H1 (cell line): Measurements from ENCODE around the gene COL28A1. TPM values are rescaled to one million over a fixed set of nuclear protein-coding genes. Genes with fewer than 3 reads are reported as not detected.

Experiments
- CTCF ChIA-PET: fragments of 300-600 bp; sonication (Branson Sonifier 250); formaldehyde crosslinking; loops from one replicate; lab custom pipeline; 2021; ENCODE audit not compliant: partially characterized antibody; lab: Charles Lee
- POLR2A ChIA-PET: fragments of 300-600 bp; sonication (Branson Sonifier 250); formaldehyde crosslinking; loops from one replicate; lab custom pipeline; 2021; ENCODE audit warnings: inconsistent platforms; ENCODE audit not compliant: partially characterized antibody; lab: Charles Lee
- DNase-seq, 2 experiments: peaks; one replicate each; pipeline versions ENCODE4 v3.0.0 to v3.0.0-alpha.2; 2010 to 2022; ENCODE audit warnings: low spot score in 2 of 2, low read depth in 1 of 2, mixed read lengths in 1 of 2
- FAIRE-seq: peaks from 2 replicates; lab custom pipeline; 2011; peaks lifted over from hg19 to GRCh38; lab: Jason Lieb, UNC
- H2AFZ ChIP-seq: 2 replicates; pipeline ENCODE4 v1.8.1; 2012; ENCODE audit warnings: low read length, inconsistent platforms
- H2AK5ac ChIP-seq: 2 replicates; pipeline ENCODE4 v1.6.1; 2013; ENCODE audit warnings: low read depth, low read length
- H2BK120ac ChIP-seq: replicated peaks from 2 replicates; pipeline ENCODE3; 2013; ENCODE audit warnings: low read depth, low read length, inconsistent platforms
- H2BK12ac ChIP-seq: 2 replicates; pipeline ENCODE4 v1.6.1; 2013; ENCODE audit warnings: low read depth, low read length
- H2BK15ac ChIP-seq: 2 replicates; pipeline ENCODE4 v1.6.1; 2013; ENCODE audit warnings: low read length
- H2BK20ac ChIP-seq: 2 replicates; pipeline ENCODE4 v1.6.1; 2013; ENCODE audit warnings: low read length
- H2BK5ac ChIP-seq: 2 replicates; pipeline ENCODE4 v1.6.1; 2013; ENCODE audit warnings: low read depth, low read length
- H3K14ac ChIP-seq: 2 replicates; pipeline ENCODE4 v1.6.1; 2013; ENCODE audit warnings: inconsistent platforms; ENCODE audit not compliant: insufficient read length
- H3K18ac ChIP-seq: 2 replicates; pipeline ENCODE4 v1.6.1; 2013; ENCODE audit warnings: low read length; ENCODE audit errors: extremely low read depth
- H3K23ac ChIP-seq: 2 replicates; pipeline ENCODE4 v1.6.1; 2013; ENCODE audit warnings: inconsistent platforms; ENCODE audit not compliant: insufficient read length
- H3K23me2 ChIP-seq: 2 replicates; pipeline ENCODE4 v1.6.1; 2013; ENCODE audit warnings: low read depth, low read length
- H3K27ac ChIP-seq: 2 replicates; pipeline ENCODE4 v1.6.1; 2011; ENCODE audit warnings: low read depth, low read length, inconsistent platforms
- H3K27me3 ChIP-seq, 4 experiments: replicated peaks in 1 of 4; 1 replicate in 1 of 4; 2 replicates in 3 of 4; pipeline versions ENCODE4 v1.6.1 to v1.8.1; 2011 to 2013; ENCODE audit warnings: low read length in 3 of 4, mild to moderate bottlenecking in 3 of 4, inconsistent platforms in 2 of 4, mixed read lengths in 2 of 4, moderate library complexity in 1 of 4; ENCODE audit not compliant: control insufficient read depth in 3 of 4, insufficient read depth in 3 of 4; ENCODE audit errors: extremely low read depth in 1 of 4
- H3K36me3 ChIP-seq, 4 experiments: 2 replicates each; pipeline versions ENCODE4 v1.6.1 to v1.8.1; 2011 to 2013; ENCODE audit warnings: mild to moderate bottlenecking in 4 of 4, low read length in 3 of 4, moderate library complexity in 2 of 4, control low read depth in 1 of 4, inconsistent platforms in 1 of 4; ENCODE audit not compliant: insufficient read depth in 4 of 4, control insufficient read depth in 2 of 4
- H3K4ac ChIP-seq: replicated peaks from 2 replicates; pipeline ENCODE3; 2013; ENCODE audit warnings: low read length, low read depth, mixed read lengths, inconsistent platforms; ENCODE audit not compliant: insufficient read length
- H3K4me1 ChIP-seq, 4 experiments: replicated peaks in 1 of 4; 1 replicate in 1 of 4; 2 replicates in 3 of 4; pipeline versions ENCODE4 v1.6.1 to v1.8.1; 2011 to 2013; ENCODE audit warnings: low read length in 3 of 4, inconsistent platforms in 2 of 4, mixed read lengths in 1 of 4; ENCODE audit not compliant: insufficient read depth in 4 of 4, control insufficient read depth in 3 of 4
- H3K4me2 ChIP-seq, 2 experiments: 2 replicates each; pipeline versions ENCODE4 v1.6.1 to v1.8.1; 2011 to 2013; ENCODE audit warnings: low read depth in 2 of 2, low read length in 2 of 2, control low read depth in 1 of 2, inconsistent platforms in 1 of 2, mild to moderate bottlenecking in 1 of 2; ENCODE audit not compliant: insufficient read depth in 1 of 2
- H3K4me3 ChIP-seq, 4 experiments: fragments of 200-600, 300-600 bp in 1 of 4; sonication (generic), shearing (Covaris generic), sonication (Bioruptor Twin) in 1 of 4; 2 replicates each; pipeline versions ENCODE4 v1.5.1 to v1.8.1; 2011 to 2016; ENCODE audit warnings: low read length in 4 of 4, low read depth in 3 of 4, control low read depth in 2 of 4, inconsistent platforms in 2 of 4, mild to moderate bottlenecking in 2 of 4, mixed read lengths in 1 of 4, moderate library complexity in 1 of 4; ENCODE audit not compliant: insufficient read depth in 2 of 4; ENCODE audit errors: extremely low read depth in 1 of 4
- H3K56ac ChIP-seq: replicated peaks from 2 replicates; pipeline ENCODE3; 2013; ENCODE audit warnings: low read depth, mild to moderate bottlenecking, mixed read lengths, low read length, inconsistent platforms; ENCODE audit not compliant: insufficient read length
- H3K79me1 ChIP-seq: 2 replicates; pipeline ENCODE4 v1.6.1; 2013; ENCODE audit warnings: low read depth, low read length, control low read depth
- H3K79me2 ChIP-seq, 2 experiments: 2 replicates each; pipeline versions ENCODE4 v1.6.1 to v1.8.1; 2012 to 2013; ENCODE audit warnings: low read length in 2 of 2, mild to moderate bottlenecking in 2 of 2, inconsistent platforms in 1 of 2; ENCODE audit not compliant: insufficient read depth in 2 of 2, control insufficient read depth in 1 of 2
- H3K9ac ChIP-seq, 4 experiments: replicated peaks in 1 of 4; 1 replicate in 1 of 4; 2 replicates in 3 of 4; pipeline versions ENCODE4 v1.6.1 to v1.8.1; 2011 to 2013; ENCODE audit warnings: low read depth in 3 of 4, low read length in 3 of 4, control low read depth in 2 of 4, mild to moderate bottlenecking in 2 of 4, moderate library complexity in 2 of 4, inconsistent platforms in 1 of 4; ENCODE audit errors: extremely low read depth in 1 of 4
- H3K9me3 ChIP-seq, 2 experiments: 2 replicates each; pipeline versions ENCODE4 v1.6.1 to v1.8.1; 2012 to 2013; ENCODE audit warnings: mild to moderate bottlenecking in 2 of 2, moderate library complexity in 2 of 2, control low read depth in 1 of 2, inconsistent platforms in 1 of 2, low read depth in 1 of 2, low read length in 1 of 2, mixed read lengths in 1 of 2; ENCODE audit not compliant: insufficient read depth in 2 of 2
- H4K20me1 ChIP-seq, 2 experiments: replicated peaks in 1 of 2; 2 replicates each; pipeline versions ENCODE3 to v1.8.1; 2011 to 2013; ENCODE audit warnings: inconsistent platforms in 2 of 2, low read length in 2 of 2, mild to moderate bottlenecking in 1 of 2; ENCODE audit not compliant: insufficient read depth in 2 of 2, control insufficient read depth in 1 of 2
- H4K5ac ChIP-seq: 2 replicates; pipeline ENCODE4 v1.6.1; 2013; ENCODE audit warnings: low read length, low read depth, mixed read lengths, inconsistent platforms; ENCODE audit not compliant: insufficient read length
- H4K8ac ChIP-seq: 2 replicates; pipeline ENCODE4 v1.8.0; 2013; ENCODE audit warnings: mild to moderate bottlenecking, moderate library complexity, low read length, inconsistent platforms; ENCODE audit not compliant: insufficient read depth; ENCODE audit errors: extremely low read depth
- H4K91ac ChIP-seq: replicated peaks from 2 replicates; pipeline ENCODE3; 2013; ENCODE audit warnings: low read length, mixed read lengths, inconsistent platforms; ENCODE audit not compliant: insufficient read length
- SRF ChIP-seq: IDR thresholded peaks from 2 replicates; pipeline ENCODE4 v1.6.1; 2011; ENCODE audit warnings: mild to moderate bottlenecking, low read depth, low read length, moderate library complexity
- ZNF274 ChIP-seq: IDR thresholded peaks from 2 replicates; pipeline ENCODE4 v1.7.0; 2012; ENCODE audit warnings: low read length, borderline replicate concordance; ENCODE audit errors: extremely low read depth
- WGBS, 2 experiments: shearing (Covaris generic) in 1 of 2; methylation state at CpG; one replicate each; pipeline versions ENCODE4 v1.1.6 to v1.1.7; 2013 to 2015; ENCODE audit warnings: low lambda C conversion rate in 2 of 2, mixed read lengths in 2 of 2, inconsistent platforms in 1 of 2, low coverage in 1 of 2, missing lambda C conversion rate in 1 of 2; ENCODE audit not compliant: insufficient replicate concordance in 2 of 2, insufficient coverage in 1 of 2, insufficient read length in 1 of 2; ENCODE audit errors: extremely low coverage in 1 of 2, missing lambda C conversion rate in 1 of 2; 5-methylcytosine and 5-hydroxymethylcytosine counted together
- polyA plus RNA-seq, 7 experiments: library from polyadenylated mRNA; depleted of rRNA in 3 of 7; stranded (reverse) in 5 of 7; unstranded in 2 of 7; fragments of >200 nt in 5 of 7; fragments of 200-250 nt in 2 of 7; gene quantifications; 1 replicate in 5 of 7; 2 replicates in 1 of 7; 4 replicates in 1 of 7; pipeline versions ENCODE4 v1.2.1 to v1.2.3, GENCODE V29; 2011 to 2013; ENCODE audit warnings: missing spikeins in 2 of 7, mixed read lengths in 2 of 7
- total RNA-seq: library from RNA; stranded (reverse); fragmentation: NEBNext Ultra II Directional; extraction: Animal tissue kit (Norgen Biotek cat#: 25700); gene quantifications from 2 replicates; pipeline ENCODE4 v1.2.1, GENCODE V29; 2021

Gene COL28A1
- total and polyA plus RNA-seq, 2 of the 8 experiments (the other 6 are each of a cell fraction or from before 2014, with no cell fraction given): 0.22 to 0.38 TPM

DNA sequence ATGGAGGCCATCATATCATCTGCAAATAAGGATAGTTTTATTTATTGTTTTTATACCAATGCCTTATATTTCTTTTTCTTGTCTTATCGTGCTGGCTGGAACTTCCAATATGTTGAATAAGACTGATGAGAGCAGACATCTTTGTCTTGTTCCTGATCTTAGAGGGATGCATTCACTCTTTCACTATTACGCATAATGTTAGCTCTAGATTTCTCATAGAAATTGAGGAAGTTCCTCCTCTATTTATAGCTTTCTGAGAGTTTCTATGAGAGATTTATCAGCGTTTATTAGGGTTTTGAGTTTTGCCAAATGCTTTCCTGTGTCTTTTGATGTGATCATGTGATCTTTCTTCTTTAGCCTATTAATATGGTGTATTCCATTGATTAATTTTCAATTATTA lies 49.3 kb downstream of the COL28A1 start:
- Histone ChIP-seq H3K4ac (no peak overlapping the region), H2AK5ac (no peak overlapping the region), H3K27ac (no peak overlapping the region), H3K56ac (no peak overlapping the region), H4K5ac (no peak overlapping the region), H3K9ac (no peak overlapping the region), H3K4me1 (no peaks in the 10 kb centered on the region), H3K9me3 (peaks cover 3 to 8% of the 10 kb centered on the region in 2 experiments; a peak in 3 of 4 replicates), H4K91ac (no peak overlapping the region), H3K14ac (no peak overlapping the region), H2BK20ac (no peak overlapping the region), H2BK5ac (no peak overlapping the region), H4K8ac (no peak overlapping the region), H3K23me2 (no peaks in the 10 kb centered on the region), H3K79me2 (no peaks in the 10 kb centered on the region), H4K20me1 (no peaks in the 10 kb centered on the region), H2BK15ac (no peak overlapping the region), H3K23ac (no peak overlapping the region), H2BK120ac (no peak overlapping the region), H3K4me2 (no peak overlapping the region), H3K27me3 (no peaks in the 10 kb centered on the region), H3K18ac (no peak overlapping the region), H3K4me3 (no peak overlapping the region), H3K79me1 (no peaks in the 10 kb centered on the region), H2AFZ (no peak overlapping the region), H3K36me3 (no peaks in the 10 kb centered on the region), H2BK12ac (no peak overlapping the region)
- 95% methylated on average over 3 of the region's 3 CpGs; no CpG with 5 or more reads in 1 of the 2 experiments for WGBS, 2 experiments
- TF ChIP-seq ZNF274: no peak
- no peak for TF ChIP-seq SRF
- CTCF ChIA-PET: no interaction called here
- POLR2A ChIA-PET: no interaction called here
- FAIRE-seq: no peak
- DNase-seq: no peak
